A673 (cell line): ENCODE data around the gene NLGN1. TPM values are rescaled to one million over a fixed set of nuclear protein-coding genes. Genes with fewer than 3 reads are reported as not detected.
A peak's percentile ranks its signal among the peaks of the same experiment; 100 is the strongest.

ENCODE experiments used
- BruUV-seq: library from RNA; stranded (reverse); fragments of 400-500 nt; replicated peaks from 2 replicates; lab custom pipeline; 2021; lab: Mats Ljungman, UMichigan
- CTCF ChIA-PET: fragments of 300-600 bp; sonication (Branson Sonifier 250); formaldehyde crosslinking; loops from one replicate; lab custom pipeline; 2022; ENCODE audit warnings: antibody characterized with exemption; lab: Charles Lee
- POLR2A ChIA-PET: fragments of 300-600 bp; sonication (Branson Sonifier 250); formaldehyde crosslinking; loops from one replicate; lab custom pipeline; 2022; ENCODE audit warnings: antibody characterized with exemption; ENCODE audit not compliant: low non-redundant PET; lab: Charles Lee
- DNase-seq: peaks from one replicate; pipeline ENCODE4 v3.0.0-alpha.2; 2015; ENCODE audit warnings: low spot score
- H3K27ac ChIP-seq: fragments of 200-600 bp; sonication (generic); 2 replicates; pipeline ENCODE4 v1.5.1; 2016; ENCODE audit warnings: mixed run types, low read depth, mild to moderate bottlenecking, mixed read lengths, antibody characterized with exemption, low read length; ENCODE audit not compliant: poor library complexity, severe bottlenecking
- H3K27me3 ChIP-seq: fragments of 200-600 bp; sonication (generic); replicated peaks from 2 replicates; pipeline ENCODE4 v1.6.1; 2017; ENCODE audit warnings: mixed run types, low read depth, mild to moderate bottlenecking, mixed read lengths, antibody characterized with exemption, low read length; ENCODE audit not compliant: insufficient read depth, poor library complexity
- H3K36me3 ChIP-seq: fragments of 200-600 bp; sonication (generic); 2 replicates; pipeline ENCODE4 v1.6.1; 2016; ENCODE audit warnings: mixed run types, mild to moderate bottlenecking, mixed read lengths, antibody characterized with exemption, low read length; ENCODE audit not compliant: insufficient read depth, poor library complexity, severe bottlenecking
- H3K4me1 ChIP-seq: fragments of 200-600 bp; sonication (generic); 2 replicates; pipeline ENCODE4 v1.6.1; 2017; ENCODE audit warnings: mixed run types, mild to moderate bottlenecking, mixed read lengths, antibody characterized with exemption, low read length; ENCODE audit not compliant: insufficient read depth, poor library complexity, severe bottlenecking
- H3K4me3 ChIP-seq: fragments of 200-600 bp; sonication (generic); 2 replicates; pipeline ENCODE4 v1.5.1; 2016; ENCODE audit warnings: low read depth, mixed run types, mild to moderate bottlenecking, mixed read lengths, low read length; ENCODE audit not compliant: poor library complexity, severe bottlenecking
- H3K9me3 ChIP-seq: fragments of 200-600 bp; sonication (generic); 2 replicates; pipeline ENCODE4 v1.6.1; 2016; ENCODE audit warnings: mixed run types, low read depth, mild to moderate bottlenecking, mixed read lengths, antibody characterized with exemption, low read length; ENCODE audit not compliant: poor library complexity, severe bottlenecking
- CTCF ChIP-seq: fragments of 300-800, 200-600 bp; sonication (generic); conservative IDR thresholded peaks from 2 replicates; pipeline ENCODE4 v1.5.1; 2017; ENCODE audit warnings: low read depth, mild to moderate bottlenecking, antibody characterized with exemption, low read length, moderate library complexity, mixed read lengths
- EZH2 ChIP-seq: fragments of 200-600 bp; sonication (generic); IDR thresholded peaks from 2 replicates; pipeline ENCODE4 v1.6.1; 2017; ENCODE audit warnings: borderline replicate concordance, low read depth, mild to moderate bottlenecking, mixed read lengths, antibody characterized with exemption, low read length; ENCODE audit not compliant: poor library complexity, severe bottlenecking
- intact Hi-C: fragments of 100-400 bp; cut with micrococcal nuclease; formaldehyde crosslinking; loops from one replicate; pipeline ENCODE4 v1.10.0; 2022; ENCODE audit not compliant: unreplicated experiment
- total RNA-seq: library from RNA; stranded (reverse); gene quantifications from 2 replicates; pipeline ENCODE4 v1.2.3, GENCODE V29; 2021

Gene NLGN1
- total RNA-seq, 1 experiment from 2014 or later, result 0.39 TPM

GRCh38 chr3:173584093-173584837, 186.7 kb downstream of the NLGN1 start:
- Histone ChIP-seq H3K27ac (no peak overlapping the region), H3K27me3 (peaks cover 30% of the 10 kb centered on the region), H3K4me1 (peaks cover 9% of the 10 kb centered on the region), H3K4me3 (peak overlapping the region; percentile 43), H3K36me3 (no peaks in the 10 kb centered on the region), H3K9me3 (no peaks in the 10 kb centered on the region)
- TF ChIP-seq EZH2 (no peak), CTCF (peak; percentile 79)
- intact Hi-C loops, result no loop called here
- ChIA-PET POLR2A (no interaction called here), CTCF (no interaction called here)
- peak; percentile 63 for DNase-seq
- no TSS peak for BruUV-seq

- Histone ChIP-seq H3K4me3 (peak overlapping the region; percentile 43), H3K27ac (no peak overlapping the region), H3K27me3 (peaks cover 30% of the 10 kb centered on the region), H3K36me3 (no peaks in the 10 kb centered on the region), H3K4me1 (peaks cover 9% of the 10 kb centered on the region), H3K9me3 (no peaks in the 10 kb centered on the region)
- intact Hi-C loops, result no loop called here
- peak; percentile 21 for DNase-seq
- TF ChIP-seq CTCF, result no peak
- peak; percentile 47 for TF ChIP-seq EZH2
- ChIA-PET CTCF (no interaction called here), POLR2A (no interaction called here)
- no TSS peak for BruUV-seq
Measured at GRCh38 chr3:173584838-173585831, 187.6 kb downstream of the NLGN1 start.

GRCh38 chr3:173586166-173586565, 188.6 kb downstream of the NLGN1 start:
- TF ChIP-seq EZH2, result no peak
- TF ChIP-seq CTCF, result no peak
- ChIA-PET POLR2A (no interaction called here), CTCF (no interaction called here)

More at GRCh38 chr3:173586166-173586565, 188.6 kb downstream of the NLGN1 start:
- intact Hi-C loops, result no loop called here
- H3K36me3 ChIP-seq, result no peaks in the 10 kb centered on the region
- DNase-seq, result no peak
- peaks cover 9% of the 10 kb centered on the region for H3K4me1 ChIP-seq
- H3K9me3 ChIP-seq, result no peaks in the 10 kb centered on the region
- no TSS peak for BruUV-seq
- H3K27me3 ChIP-seq, result peaks cover 30% of the 10 kb centered on the region
- H3K27ac ChIP-seq, result no peak overlapping the region
- no peak overlapping the region for H3K4me3 ChIP-seq
